Hindlimb muscle (tissue), 1 donor: Measurements from ENCODE around the gene USP13. TPM values are rescaled to one million over a fixed set of nuclear protein-coding genes. Genes with fewer than 3 reads are reported as not detected.

Source experiments
- DNase-seq: peaks from one replicate; pipeline ENCODE4 v3.0.0-alpha.2; 2013
- polyA plus RNA-seq: library from polyadenylated mRNA; unstranded; fragments of 120-200 nt; gene quantifications from one replicate; pipeline ENCODE4 v1.2.1, GENCODE V29; 2013; ENCODE audit not compliant: insufficient read length

Gene USP13
- polyA plus RNA-seq, 1 donor = 53.4 TPM

GRCh38 chr3:179701176-179701827, 48.5 kb downstream of the USP13 start:
- no peak for DNase-seq

DNA sequence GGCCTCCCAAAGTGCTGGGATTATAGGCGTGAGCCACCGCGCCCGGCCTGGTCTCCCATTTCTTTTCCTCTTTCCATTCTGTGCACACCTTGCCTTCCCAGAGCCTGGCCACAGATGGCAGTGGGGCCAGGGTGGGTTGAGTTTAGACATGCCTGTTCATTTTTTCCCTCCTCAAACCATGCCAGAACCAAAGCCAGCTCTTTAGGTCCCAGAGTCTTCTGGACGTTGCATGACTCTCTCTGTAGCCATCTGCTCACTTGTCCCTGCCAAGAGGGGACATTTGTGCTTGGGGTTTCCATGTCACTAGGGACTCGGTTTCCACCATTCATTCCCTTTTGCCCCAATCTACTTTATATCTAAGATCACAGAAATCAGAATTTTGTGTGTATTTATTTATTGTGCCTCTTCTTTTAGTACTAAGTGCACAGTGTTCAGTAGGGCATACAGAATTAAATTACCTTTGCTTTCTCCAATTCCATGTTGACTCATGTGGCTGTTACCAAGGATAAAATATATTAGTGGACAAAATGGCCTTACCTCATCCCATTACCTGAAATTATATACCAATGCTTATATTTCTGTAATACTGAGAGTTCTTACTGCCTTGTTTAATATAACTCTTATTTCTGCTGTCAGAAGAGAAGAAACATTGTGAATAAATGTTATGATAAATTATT, 49.6 kb downstream of the USP13 start:
- DNase-seq = no peak

DNA sequence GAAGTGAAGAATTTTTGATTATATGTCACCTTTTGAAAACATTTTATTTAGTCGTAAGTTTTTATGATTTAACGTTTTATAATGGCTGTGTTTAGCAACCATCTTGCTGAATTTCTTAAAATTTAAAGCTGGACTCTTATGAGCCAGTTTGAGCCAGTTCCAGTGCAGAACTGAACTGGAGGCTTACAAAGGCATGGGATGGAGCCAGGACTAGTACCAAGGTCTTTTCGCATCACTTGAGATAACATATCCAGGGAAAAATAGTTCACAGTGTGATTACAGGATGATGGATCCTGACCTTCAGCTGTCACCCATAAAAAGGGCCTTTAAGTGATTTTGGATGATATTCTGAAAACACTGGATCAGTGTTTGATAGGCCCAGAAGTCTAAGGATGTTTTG, 51.0 kb downstream of the USP13 start:
- DNase-seq = no peak

DNA sequence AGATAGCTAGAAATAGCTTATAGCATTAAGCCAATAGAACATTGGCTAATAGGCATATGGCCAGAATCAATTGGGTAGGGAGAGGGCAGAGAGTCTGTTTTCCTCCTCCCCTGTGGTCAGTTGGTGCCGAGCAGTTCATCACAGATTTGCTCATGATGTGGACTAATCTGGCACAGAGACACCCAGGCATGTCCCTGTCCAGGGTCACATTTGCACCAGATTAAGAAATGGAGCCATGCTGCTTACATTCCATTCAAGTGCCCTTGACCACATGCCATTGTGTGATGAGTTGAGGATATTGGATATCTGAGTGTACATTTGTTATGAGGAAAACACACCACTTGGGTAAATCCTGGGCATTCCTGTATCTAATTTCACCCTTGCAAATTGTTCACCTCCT, 53.4 kb downstream of the USP13 start:
- DNase-seq = no peak

GRCh38 chr3:179710079-179710478, 57.2 kb downstream of the USP13 start:
- DNase-seq = no peak

GRCh38 chr3:179713643-179714090, 60.8 kb downstream of the USP13 start:
- DNase-seq = no peak

DNA sequence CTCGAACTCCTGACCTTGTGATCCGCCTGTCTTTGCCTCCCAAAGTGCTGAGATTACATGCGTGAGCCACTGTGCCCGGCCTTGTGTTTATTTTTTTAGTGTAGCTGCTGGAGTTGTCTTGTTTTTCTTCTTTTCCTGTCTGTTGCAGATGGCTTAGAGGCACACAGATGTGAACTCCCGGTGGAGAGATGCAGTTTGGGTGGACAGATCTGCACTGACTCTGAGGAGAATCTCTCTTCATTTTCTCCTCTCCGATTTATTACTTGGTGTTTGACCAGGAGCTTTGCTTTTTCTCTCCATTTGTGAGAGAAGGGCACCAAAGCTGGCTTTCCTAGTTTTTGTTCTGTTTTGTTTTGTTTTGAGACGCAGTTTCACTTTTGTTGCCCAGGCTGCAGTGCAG, 62.7 kb downstream of the USP13 start:
- DNase-seq = no peak

- DNase-seq = no peak
Measured at GRCh38 chr3:179716226-179716625, 63.4 kb downstream of the USP13 start.

DNA sequence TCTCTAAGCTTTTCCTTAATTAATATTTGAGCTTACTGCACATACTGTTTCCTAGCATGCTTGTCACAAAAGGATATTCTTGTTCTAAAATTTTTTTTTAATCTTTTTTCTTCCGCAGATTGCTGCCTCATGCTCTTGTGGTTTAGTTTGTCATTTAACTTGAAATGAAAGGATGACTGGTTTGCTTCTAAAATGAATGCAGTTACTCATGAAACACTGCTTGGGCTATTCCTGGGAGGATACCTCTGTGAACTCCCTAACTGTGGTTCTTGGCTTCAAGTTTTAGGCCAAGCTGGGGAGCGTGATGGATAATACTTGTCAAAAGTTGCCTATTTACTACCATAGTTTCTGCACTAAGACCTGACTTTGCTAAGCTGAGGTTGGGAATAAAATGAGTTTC, 64.0 kb downstream of the USP13 start:
- no peak for DNase-seq

DNA sequence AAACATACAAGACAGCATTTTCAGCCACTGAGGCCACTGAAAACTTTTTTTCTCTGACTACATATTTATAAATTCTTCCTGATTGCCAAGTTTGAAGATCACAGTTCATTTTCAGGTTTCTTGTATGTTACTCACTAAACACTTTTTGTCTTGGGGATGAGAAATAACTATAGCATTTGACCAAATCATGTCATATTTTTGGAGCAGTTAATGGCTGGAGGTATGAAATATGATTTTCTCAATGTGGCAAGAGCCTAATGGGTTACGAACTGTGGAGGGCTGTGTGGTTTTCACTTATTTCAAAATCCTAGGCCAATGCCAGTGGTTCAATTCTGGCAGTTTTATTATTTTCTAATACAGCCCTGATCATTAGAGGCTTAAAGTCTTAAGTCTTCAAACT, 64.4 kb downstream of the USP13 start:
- no peak for DNase-seq

- DNase-seq = no peak
Measured at GRCh38 chr3:179719048-179719734, 66.4 kb downstream of the USP13 start.

DNA sequence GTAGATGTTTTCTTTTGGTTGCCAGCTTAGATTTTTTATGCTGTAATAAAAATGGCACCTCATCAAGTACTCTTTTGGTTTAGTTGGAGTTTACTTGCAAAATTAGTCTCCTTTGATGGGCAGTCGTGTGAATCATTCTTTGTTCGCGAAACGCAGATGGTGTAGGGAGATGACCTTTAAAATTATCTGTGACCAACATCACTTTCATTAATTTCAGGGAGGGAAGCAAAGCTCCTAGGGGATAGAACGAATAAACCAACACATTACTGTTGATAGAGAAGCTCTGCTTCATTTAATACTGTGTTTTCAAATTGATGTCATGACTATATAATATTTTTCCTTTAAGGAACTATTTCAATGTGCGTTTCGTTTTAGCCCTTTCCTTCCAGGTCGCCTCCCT, 67.4 kb downstream of the USP13 start:
- DNase-seq = no peak

DNA sequence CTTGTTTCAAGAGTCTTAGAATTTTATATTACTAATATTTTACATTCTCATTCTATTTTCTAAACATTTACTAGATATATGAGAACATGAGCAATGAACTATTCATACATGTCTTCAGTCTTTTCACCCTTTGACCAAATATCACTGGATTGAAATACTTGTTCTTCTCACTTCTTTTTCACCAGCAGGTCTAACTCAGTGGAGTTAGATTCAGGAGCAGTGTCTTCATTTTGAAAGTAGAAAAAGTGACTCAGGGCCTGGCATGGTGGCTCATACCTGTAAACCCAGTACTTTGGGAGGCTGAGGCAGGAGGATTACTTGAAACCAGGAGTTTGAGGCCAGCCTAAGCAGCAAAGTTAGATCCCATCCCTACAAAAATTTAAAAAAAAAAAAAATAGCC, 70.8 kb downstream of the USP13 start:
- DNase-seq = no peak

DNA sequence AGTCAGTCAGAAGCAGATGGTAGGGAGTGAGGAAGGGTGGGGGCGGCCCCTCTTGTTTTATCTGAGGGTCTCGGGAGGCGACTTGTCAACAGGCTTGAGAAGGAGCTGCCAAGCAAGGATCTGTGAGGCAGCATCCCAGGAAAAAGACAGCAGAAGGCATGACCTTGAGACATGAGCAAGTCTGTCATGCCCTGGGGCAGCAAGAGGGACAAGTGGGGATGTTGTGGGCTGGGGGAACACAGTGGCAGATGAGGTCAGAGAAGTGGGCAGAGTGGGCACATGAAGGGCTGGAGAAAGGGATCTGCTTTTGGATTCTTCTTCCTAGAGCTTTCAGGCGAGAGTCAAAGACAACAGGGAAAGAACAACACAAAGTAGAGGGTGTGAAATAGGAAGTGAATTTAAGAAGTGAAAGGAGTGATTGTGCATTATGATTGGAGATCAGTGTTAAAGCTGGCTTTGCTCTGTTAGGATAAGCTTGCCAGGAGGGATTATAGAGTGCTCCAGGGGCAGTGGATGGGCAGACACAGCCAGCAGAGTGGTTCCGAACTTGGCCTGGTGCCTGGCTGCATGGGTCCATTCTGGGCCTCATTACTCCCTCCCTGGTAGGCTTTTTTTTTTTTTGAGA, 73.3 kb downstream of the USP13 start:
- DNase-seq = no peak

DNA sequence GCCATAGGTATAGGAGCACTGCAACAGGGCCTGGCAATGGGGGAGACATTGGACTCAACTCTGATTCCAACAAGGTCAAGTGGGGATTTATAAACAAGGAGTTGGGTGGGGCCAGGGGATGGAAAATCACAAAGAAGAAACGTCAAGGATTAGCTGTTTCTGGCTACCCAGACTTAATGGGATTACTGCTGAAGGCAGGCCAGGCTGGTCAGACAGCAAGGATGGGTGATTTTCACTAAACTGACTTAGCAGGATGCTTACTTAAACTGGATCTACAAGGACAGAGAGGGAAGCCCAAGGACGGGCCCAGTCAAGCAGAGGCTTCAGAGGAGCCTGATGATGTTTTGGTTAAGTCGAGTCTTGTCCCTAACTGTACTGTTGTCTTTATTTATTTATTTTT, 76.2 kb downstream of the USP13 start:
- no peak for DNase-seq

DNA sequence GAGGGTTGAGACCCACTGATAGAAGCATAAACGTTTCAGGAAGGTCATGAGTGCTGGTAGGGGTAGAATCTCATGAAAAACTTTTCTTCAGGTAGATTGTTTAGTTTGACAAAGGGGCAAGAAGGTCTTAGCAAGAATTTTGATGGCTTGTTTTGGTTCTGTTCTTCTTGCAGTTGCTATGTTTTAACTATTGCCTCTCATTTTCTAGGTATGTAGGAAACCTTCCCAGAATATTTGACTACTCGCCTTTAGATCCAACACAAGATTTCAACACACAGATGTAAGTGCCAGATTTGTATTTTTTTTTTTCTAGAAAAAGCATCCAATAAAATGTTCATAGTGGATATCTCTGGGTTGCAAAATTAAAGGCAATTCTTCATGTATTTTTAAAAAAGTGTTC, 77.1 kb downstream of the USP13 start:
- no peak for DNase-seq

GRCh38 chr3:179730506-179730905, 77.7 kb downstream of the USP13 start:
- DNase-seq = no peak

DNA sequence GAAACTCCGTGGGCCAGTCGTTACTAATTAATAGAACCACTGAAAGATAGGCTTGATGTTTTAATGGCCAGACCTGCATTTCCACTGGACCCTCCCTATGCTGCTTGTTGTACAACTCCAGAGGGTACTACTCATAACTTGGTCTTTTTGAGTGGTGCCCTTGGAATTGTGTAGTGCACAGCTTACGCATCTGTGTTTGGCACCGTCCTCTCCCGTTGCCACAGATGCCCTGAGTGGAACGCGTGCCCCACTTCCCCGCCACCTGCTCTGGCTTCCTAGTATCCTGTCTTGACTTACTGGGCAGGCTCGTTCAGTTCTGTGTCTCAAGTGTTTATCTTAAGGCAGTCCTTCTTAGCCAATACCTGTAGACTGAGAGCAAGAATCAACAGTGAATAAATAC, 78.7 kb downstream of the USP13 start:
- DNase-seq = no peak

GRCh38 chr3:179732661-179733348, 80.0 kb downstream of the USP13 start:
- DNase-seq = no peak

DNA sequence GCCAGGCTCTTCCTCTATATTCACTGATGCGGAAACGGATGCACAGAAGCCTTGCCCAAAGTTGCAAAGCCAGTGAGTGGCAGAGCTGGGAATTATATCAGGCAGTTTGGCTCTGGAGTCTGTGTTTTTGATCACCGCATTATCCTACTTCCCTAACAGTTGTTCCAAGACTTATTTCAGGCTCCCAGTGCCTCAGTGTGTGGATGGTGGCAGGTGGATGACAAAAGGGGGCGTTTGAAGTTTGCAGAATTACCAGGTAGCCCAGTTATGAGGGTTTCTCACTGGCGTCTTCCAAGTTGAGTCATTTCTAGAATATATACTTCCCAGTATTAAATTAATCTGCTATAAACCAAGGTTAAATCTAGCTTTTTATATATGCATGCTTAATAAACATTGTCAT, 81.0 kb downstream of the USP13 start:
- DNase-seq = no peak

GRCh38 chr3:179734497-179735281, 81.8 kb downstream of the USP13 start:
- no peak for DNase-seq

- no peak for DNase-seq
Measured at GRCh38 chr3:179735321-179735720, 82.5 kb downstream of the USP13 start.
